BLaER1 (cell line): Measurements from ENCODE around the gene ZNF414.
"Not testable (repeated sequence)": the region's sequence is repeated elsewhere in the genome, so short reads cannot be mapped to it uniquely, and the experiment has no call there.

Source experiments
- H3K27ac ChIP-seq: shearing (Covaris generic); formaldehyde crosslinking; 2 replicates; pipeline ENCODE4 v1.8.1; 2022
- H3K27me3 ChIP-seq: shearing (Covaris generic); formaldehyde crosslinking; 2 replicates; pipeline ENCODE4 v1.8.1; 2022
- H3K36me3 ChIP-seq: shearing (Covaris generic); formaldehyde crosslinking; 2 replicates; pipeline ENCODE4 v1.8.1; 2022
- H3K4me1 ChIP-seq: shearing (Covaris generic); formaldehyde crosslinking; 2 replicates; pipeline ENCODE4 v1.8.1; 2022
- H3K4me2 ChIP-seq: shearing (Covaris generic); formaldehyde crosslinking; 2 replicates; pipeline ENCODE4 v1.8.1; 2022
- H3K4me3 ChIP-seq: shearing (Covaris generic); formaldehyde crosslinking; 2 replicates; pipeline ENCODE4 v1.8.1; 2022
- H3K9ac ChIP-seq: shearing (Covaris generic); formaldehyde crosslinking; 2 replicates; pipeline ENCODE4 v1.8.1; 2022
- H3K9me3 ChIP-seq: shearing (Covaris generic); formaldehyde crosslinking; 2 replicates; pipeline ENCODE4 v1.8.1; 2022
- H4K20me1 ChIP-seq: shearing (Covaris generic); formaldehyde crosslinking; 2 replicates; pipeline ENCODE4 v1.8.1; 2022
- Cebpa-rat ChIP-seq: shearing (Covaris generic); IDR thresholded peaks from 2 replicates; pipeline ENCODE4 v1.8.1; 2022

ZNF414 gene

GRCh38 chr19:8519388-8519787 is 5.4 kb upstream of the ZNF414 start:
- no peak overlapping the region for H3K9ac ChIP-seq
- H3K9me3 ChIP-seq, result no peaks in the 10 kb centered on the region
- H3K4me1 ChIP-seq, result peaks cover 13% of the 10 kb centered on the region
- no peak overlapping the region for H3K4me3 ChIP-seq
- H4K20me1 ChIP-seq, result no peaks in the 10 kb centered on the region
- H3K4me2 ChIP-seq, result no peak overlapping the region
- H3K27me3 ChIP-seq, result no peaks in the 10 kb centered on the region
- H3K27ac ChIP-seq, result no peak overlapping the region
- TF ChIP-seq Cebpa-rat, result no peak
- no peaks in the 10 kb centered on the region; the same call in 1 of the 2 replicates for H3K36me3 ChIP-seq

GRCh38 chr19:8518536-8518935 is 4.6 kb upstream of the ZNF414 start:
- Histone ChIP-seq H3K36me3 (no peaks in the 10 kb centered on the region; the same call in 1 of the 2 replicates), H4K20me1 (no peaks in the 10 kb centered on the region), H3K9me3 (no peaks in the 10 kb centered on the region), H3K4me2 (no peak overlapping the region), H3K9ac (no peak overlapping the region), H3K27ac (no peak overlapping the region), H3K4me1 (peaks cover 15% of the 10 kb centered on the region), H3K4me3 (no peak overlapping the region), H3K27me3 (no peaks in the 10 kb centered on the region)
- TF ChIP-seq Cebpa-rat, result no peak

- TF ChIP-seq Cebpa-rat, result no peak; the same call in 1 of the 2 replicates
- peak overlapping the region; percentile 23 for H3K4me2 ChIP-seq
- H3K9me3 ChIP-seq, result no peaks in the 10 kb centered on the region
Measured at GRCh38 chr19:8517551-8518442, 3.8 kb upstream of the ZNF414 start.

GRCh38 chr19:8515317-8515716 is 1.4 kb upstream of the ZNF414 start:
- no peak overlapping the region for H3K27ac ChIP-seq
- H3K4me1 ChIP-seq, result peaks cover 29% of the 10 kb centered on the region
- no peak overlapping the region for H3K9ac ChIP-seq
- no peak overlapping the region for H3K4me3 ChIP-seq
- H3K4me2 ChIP-seq, result no peak overlapping the region
- H4K20me1 ChIP-seq, result no peaks in the 10 kb centered on the region
- no peak for TF ChIP-seq Cebpa-rat
- no peaks in the 10 kb centered on the region for H3K27me3 ChIP-seq
- H3K36me3 ChIP-seq, result peaks cover 20% of the 10 kb centered on the region
- no peaks in the 10 kb centered on the region for H3K9me3 ChIP-seq

More at GRCh38 chr19:8517551-8518442, 3.8 kb upstream of the ZNF414 start:
- Histone ChIP-seq H3K4me1 (peaks cover 22% of the 10 kb centered on the region), H3K27me3 (no peaks in the 10 kb centered on the region), H4K20me1 (no peaks in the 10 kb centered on the region), H3K36me3 (peaks cover 1% of the 10 kb centered on the region), H3K27ac (no peak overlapping the region; the same call in 1 of the 2 replicates), H3K9ac (no peak overlapping the region), H3K4me3 (no peak overlapping the region)

GRCh38 chr19:8514505-8515009 is 590 bp upstream of the ZNF414 start:
- H3K27me3 ChIP-seq, H4K20me1 ChIP-seq, H3K9me3 ChIP-seq: not testable (repeated sequence)
- Histone ChIP-seq H3K4me3 (peak overlapping the region; percentile 83), H3K4me2 (peak overlapping the region; percentile 79), H3K9ac (peak overlapping the region; percentile 99), H3K36me3 (peaks cover 27% of the 10 kb centered on the region), H3K4me1 (peaks cover 29% of the 10 kb centered on the region), H3K27ac (peak overlapping the region; percentile 99)

- H3K27ac ChIP-seq, result peak overlapping the region; percentile 99
- peak overlapping the region; percentile 87 for H3K4me2 ChIP-seq
- peaks cover 33% of the 10 kb centered on the region for H3K36me3 ChIP-seq
- H3K9ac ChIP-seq, result peak overlapping the region; percentile 99
- no peak for TF ChIP-seq Cebpa-rat
- H4K20me1 ChIP-seq, result no peaks in the 10 kb centered on the region
- H3K4me1 ChIP-seq, result peaks cover 29% of the 10 kb centered on the region
- peak overlapping the region; percentile 83 for H3K4me3 ChIP-seq
- H3K9me3 ChIP-seq, result no peaks in the 10 kb centered on the region
- no peaks in the 10 kb centered on the region for H3K27me3 ChIP-seq
Measured at GRCh38 chr19:8513036-8513686, 806 bp downstream of the ZNF414 start.

- Histone ChIP-seq H3K27me3 (no peaks in the 10 kb centered on the region), H3K4me2 (peak overlapping the region; percentile 87), H3K9ac (peak overlapping the region; percentile 99; the same call in 1 of the 2 replicates), H3K36me3 (peaks cover 34% of the 10 kb centered on the region), H3K9me3 (no peaks in the 10 kb centered on the region), H3K4me3 (no peak overlapping the region; the same call in 1 of the 2 replicates), H3K27ac (peak overlapping the region; percentile 99), H3K4me1 (peaks cover 22% of the 10 kb centered on the region), H4K20me1 (no peaks in the 10 kb centered on the region)
- TF ChIP-seq Cebpa-rat, result no peak
Measured at GRCh38 chr19:8512115-8512967, 1.6 kb downstream of the ZNF414 start.

- no peak for TF ChIP-seq Cebpa-rat
- no peak overlapping the region for H3K27ac ChIP-seq
- no peak overlapping the region for H3K9ac ChIP-seq
- H3K36me3 ChIP-seq, result peaks cover 39% of the 10 kb centered on the region
- H3K9me3 ChIP-seq, result no peaks in the 10 kb centered on the region
- H3K4me1 ChIP-seq, result peaks cover 23% of the 10 kb centered on the region
- H4K20me1 ChIP-seq, result no peaks in the 10 kb centered on the region
- no peak overlapping the region for H3K4me2 ChIP-seq
- H3K4me3 ChIP-seq, result no peak overlapping the region
- H3K27me3 ChIP-seq, result no peaks in the 10 kb centered on the region
Measured at GRCh38 chr19:8511573-8512101, 2.3 kb downstream of the ZNF414 start.

GRCh38 chr19:8510589-8511115 is 3.3 kb downstream of the ZNF414 start:
- Histone ChIP-seq H4K20me1 (no peaks in the 10 kb centered on the region), H3K36me3 (peaks cover 39% of the 10 kb centered on the region), H3K4me3 (no peak overlapping the region), H3K9me3 (no peaks in the 10 kb centered on the region), H3K27ac (no peak overlapping the region), H3K4me2 (no peak overlapping the region), H3K9ac (no peak overlapping the region), H3K4me1 (peaks cover 29% of the 10 kb centered on the region), H3K27me3 (no peaks in the 10 kb centered on the region)
- no peak for TF ChIP-seq Cebpa-rat
